Natural killer cell (primary cell): Measurements from ENCODE around the gene SEPTIN12. TPM values are rescaled to one million over a fixed set of nuclear protein-coding genes. Genes with fewer than 3 reads are reported as not detected.

Experiments used
- ATAC-seq, 3 donors: fragments of 150-1000 bp in 2 of 3; fragments of 200-7000 bp in 1 of 3; cut with Tn5 transposase; 1 replicate in 1 of 3; 2 replicates in 2 of 3; pipeline ENCODE4 v1.10.0; 2021; ENCODE audit warnings: mild to moderate bottlenecking in 2 of 3, moderate library complexity in 2 of 3
- DNase-seq, 2 donors: peaks; one replicate each; pipeline versions ENCODE4 v3.0.0 to v3.0.0-alpha.2; 2013 to 2021; ENCODE audit warnings: mixed read lengths in 1 of 2
- H3K27ac ChIP-seq: one replicate; pipeline ENCODE4 v1.5.1; 2013; ENCODE audit warnings: mild to moderate bottlenecking, low read length
- H3K27me3 ChIP-seq: one replicate; pipeline ENCODE4 v1.6.1; 2013; ENCODE audit warnings: low read length; ENCODE audit not compliant: control insufficient read depth, insufficient read depth
- H3K36me3 ChIP-seq: one replicate; pipeline ENCODE4 v1.6.1; 2013; ENCODE audit warnings: low read length; ENCODE audit not compliant: control insufficient read depth, insufficient read depth
- H3K4me1 ChIP-seq: one replicate; pipeline ENCODE4 v1.6.1; 2013; ENCODE audit warnings: low read length; ENCODE audit not compliant: control insufficient read depth, insufficient read depth
- H3K4me3 ChIP-seq: one replicate; pipeline ENCODE4 v1.5.1; 2013; ENCODE audit warnings: low read length
- H3K9me3 ChIP-seq: one replicate; pipeline ENCODE4 v1.6.1; 2013; ENCODE audit warnings: low read length; ENCODE audit not compliant: control insufficient read depth, insufficient read depth
- H3K27ac Mint-ChIP-seq, 2 donors: one replicate each; pipeline ENCODE4 v1.8.0; 2022; ENCODE audit warnings: mild to moderate bottlenecking in 2 of 2, mixed read lengths in 2 of 2, moderate library complexity in 1 of 2
- H3K27me3 Mint-ChIP-seq, 2 donors: one replicate each; pipeline ENCODE4 v1.8.0; 2022; ENCODE audit warnings: low read depth in 2 of 2, mixed read lengths in 2 of 2
- H3K36me3 Mint-ChIP-seq: one replicate; pipeline ENCODE4 v1.8.0; 2022; ENCODE audit warnings: mixed read lengths
- H3K4me1 Mint-ChIP-seq, 2 donors: one replicate each; pipeline ENCODE4 v1.8.0; 2022; ENCODE audit warnings: mixed read lengths in 2 of 2
- H3K4me3 Mint-ChIP-seq: one replicate; pipeline ENCODE4 v1.8.0; 2022; ENCODE audit warnings: mild to moderate bottlenecking, moderate library complexity, mixed read lengths
- H3K9me3 Mint-ChIP-seq, 2 donors: one replicate each; pipeline ENCODE4 v1.8.0; 2022; ENCODE audit warnings: mixed read lengths in 2 of 2
- CTCF ChIP-seq: fragments of 200-600 bp; IDR thresholded peaks from one replicate; pipeline ENCODE4 v1.8.0; 2022; ENCODE audit warnings: antibody characterized with exemption
- WGBS: methylation state at CpG from one replicate; pipeline ENCODE4 v1.1.7; 2013; ENCODE audit warnings: missing lambda C conversion rate; ENCODE audit not compliant: insufficient coverage; 5-methylcytosine and 5-hydroxymethylcytosine counted together
- intact Hi-C: fragments of 100-400 bp; cut with micrococcal nuclease; formaldehyde crosslinking; loops from one replicate; pipeline ENCODE4 v1.14.2; 2022
- total RNA-seq, 4 donors: library from RNA; stranded (reverse); fragments of 120-200 nt in 1 of 4; gene quantifications; one replicate each; pipeline versions ENCODE4 v1.2.3 to v1.2.4, GENCODE V29; 2013 to 2022

The SEPTIN12 gene
- total RNA-seq, 3 donors from 2014 or later (not counting 1 experiment from before 2014, with no cell fraction given): 0.59 TPM; not detected in 2

GRCh38 chr16:4798456-4798855, 10.3 kb upstream of the SEPTIN12 start:
- Mint-ChIP-seq H3K36me3 (no peaks in the 10 kb centered on the region), H3K27ac (no peak overlapping the region), H3K4me3 (no peak overlapping the region), H3K9me3 (no peaks in the 10 kb centered on the region), H3K4me1 (peaks cover 0 to 10% of the 10 kb centered on the region in 2 donors), H3K27me3 (no peaks in the 10 kb centered on the region)
- no peak for ATAC-seq
- 89% methylated on average over 16 of the region's 16 CpGs for WGBS
- Histone ChIP-seq H3K4me1 (peaks cover 21% of the 10 kb centered on the region), H3K36me3 (no peaks in the 10 kb centered on the region), H3K9me3 (no peaks in the 10 kb centered on the region), H3K27me3 (no peaks in the 10 kb centered on the region), H3K4me3 (no peak overlapping the region), H3K27ac (no peak overlapping the region)
- TF ChIP-seq CTCF: no peak
- intact Hi-C loops: no loop called here
- DNase-seq: no peak

GRCh38 chr16:4797805-4798252, 9.7 kb upstream of the SEPTIN12 start:
- WGBS: 96% methylated on average over 22 of the region's 22 CpGs
- H3K36me3 Mint-ChIP-seq: no peaks in the 10 kb centered on the region
- no peak for TF ChIP-seq CTCF
- Histone ChIP-seq H3K9me3 (no peaks in the 10 kb centered on the region), H3K27ac (no peak overlapping the region), H3K4me3 (no peak overlapping the region), H3K36me3 (no peaks in the 10 kb centered on the region), H3K4me1 (peaks cover 21% of the 10 kb centered on the region), H3K27me3 (no peaks in the 10 kb centered on the region)
- no peak overlapping the region for H3K4me3 Mint-ChIP-seq
- no peaks in the 10 kb centered on the region for H3K27me3 Mint-ChIP-seq
- no peak overlapping the region for H3K27ac Mint-ChIP-seq
- peaks cover 0 to 6% of the 10 kb centered on the region in 2 donors for H3K4me1 Mint-ChIP-seq
- no peaks in the 10 kb centered on the region for H3K9me3 Mint-ChIP-seq
- DNase-seq (no peak), ATAC-seq (no peak)
- intact Hi-C loops: no loop called here

- H3K4me3 Mint-ChIP-seq: no peak overlapping the region
- no peaks in the 10 kb centered on the region for H3K36me3 ChIP-seq
- no peaks in the 10 kb centered on the region for H3K27me3 ChIP-seq
- no peaks in the 10 kb centered on the region for H3K27me3 Mint-ChIP-seq
- peaks cover 0 to 5% of the 10 kb centered on the region in 2 donors for H3K4me1 Mint-ChIP-seq
- H3K27ac ChIP-seq: no peak overlapping the region
- WGBS: 85% methylated on average over 19 of the region's 21 CpGs
- H3K4me1 ChIP-seq: peaks cover 21% of the 10 kb centered on the region
- no peak for TF ChIP-seq CTCF
- H3K36me3 Mint-ChIP-seq: no peaks in the 10 kb centered on the region
- no peaks in the 10 kb centered on the region for H3K9me3 Mint-ChIP-seq
- intact Hi-C loops: no loop called here
- ATAC-seq (no peak), DNase-seq (no peak)
- H3K9me3 ChIP-seq: no peaks in the 10 kb centered on the region
- H3K27ac Mint-ChIP-seq: no peak overlapping the region
- no peak overlapping the region for H3K4me3 ChIP-seq
Measured at GRCh38 chr16:4796982-4797804, 9.0 kb upstream of the SEPTIN12 start.
